ENCODE measurements around the gene SNURF. TPM values are rescaled to one million over a fixed set of nuclear protein-coding genes. Genes with fewer than 3 reads are reported as not detected.

SNURF gene
- total and polyA plus RNA-seq, 2 donors (not counting 1 experiment from before 2014, with no cell fraction given), result 9.6 to 33.1 TPM

DNA sequence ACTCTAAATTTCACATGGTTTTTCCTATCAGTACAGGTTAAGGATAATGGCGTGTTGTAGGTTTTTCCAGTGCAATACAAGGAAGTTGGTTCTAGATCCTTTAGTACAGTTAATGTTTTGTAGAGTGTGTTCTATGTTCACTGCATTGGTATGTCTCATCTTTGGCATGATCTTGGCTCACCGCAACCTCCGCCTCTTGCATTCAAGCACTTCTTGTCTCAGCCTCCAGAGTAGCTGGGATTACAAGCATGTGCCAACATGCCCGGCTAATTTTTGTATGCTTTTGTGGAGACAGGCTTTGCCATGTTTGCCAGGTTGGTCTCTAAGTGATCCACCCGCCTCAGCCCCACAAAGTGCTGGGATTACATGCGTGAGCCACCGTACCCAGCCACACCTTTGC, 30.4 kb downstream of the SNURF start:
- CTCF ChIA-PET, result no interaction called here
- no peaks in the 10 kb centered on the region for H3K4me1 Mint-ChIP-seq
- H3K9ac ChIP-seq (ENCODE audit: low read length), result no peak overlapping the region
- intact Hi-C loops (cut with micrococcal nuclease), result no loop called here
- no peak overlapping the region for H3K4me3 ChIP-seq (ENCODE audit: control extremely low read depth in 1 of 5, extremely low read depth in 1 of 5, insufficient read depth in 1 of 5, low read depth in 2 of 5, low read length in 4 of 5)
- H3K27me3 ChIP-seq (replicated peaks in 1 of 4; ENCODE audit: control extremely low read depth in 1 of 4, control insufficient read depth in 3 of 4, insufficient read depth in 4 of 4, low read length in 3 of 4), result no peaks in the 10 kb centered on the region
- no peaks in the 10 kb centered on the region for H3K27me3 Mint-ChIP-seq
- 100% methylated on average over 3 of the region's 7 CpGs for WGBS (ENCODE audit: insufficient coverage)
- DNase-seq, result no peak
- H3K79me2 ChIP-seq (ENCODE audit: control insufficient read depth, insufficient read depth, low read length), result peaks cover 2% of the 10 kb centered on the region
- no peak overlapping the region for H3K4me2 ChIP-seq (replicated peaks; ENCODE audit: low read depth, low read length, poor library complexity, severe bottlenecking)
- POLR2A ChIA-PET, result no interaction called here
- no peak overlapping the region for H3K4me3 Mint-ChIP-seq
- H4K20me1 ChIP-seq (ENCODE audit: control insufficient read depth, insufficient read depth, low read length, poor library complexity, severe bottlenecking), result no peaks in the 10 kb centered on the region
- H3K9me3 Mint-ChIP-seq (ENCODE audit: insufficient read depth), result peaks cover 9% of the 10 kb centered on the region
- no peak overlapping the region for H3K27ac Mint-ChIP-seq
- TF ChIP-seq, protein P1, sequence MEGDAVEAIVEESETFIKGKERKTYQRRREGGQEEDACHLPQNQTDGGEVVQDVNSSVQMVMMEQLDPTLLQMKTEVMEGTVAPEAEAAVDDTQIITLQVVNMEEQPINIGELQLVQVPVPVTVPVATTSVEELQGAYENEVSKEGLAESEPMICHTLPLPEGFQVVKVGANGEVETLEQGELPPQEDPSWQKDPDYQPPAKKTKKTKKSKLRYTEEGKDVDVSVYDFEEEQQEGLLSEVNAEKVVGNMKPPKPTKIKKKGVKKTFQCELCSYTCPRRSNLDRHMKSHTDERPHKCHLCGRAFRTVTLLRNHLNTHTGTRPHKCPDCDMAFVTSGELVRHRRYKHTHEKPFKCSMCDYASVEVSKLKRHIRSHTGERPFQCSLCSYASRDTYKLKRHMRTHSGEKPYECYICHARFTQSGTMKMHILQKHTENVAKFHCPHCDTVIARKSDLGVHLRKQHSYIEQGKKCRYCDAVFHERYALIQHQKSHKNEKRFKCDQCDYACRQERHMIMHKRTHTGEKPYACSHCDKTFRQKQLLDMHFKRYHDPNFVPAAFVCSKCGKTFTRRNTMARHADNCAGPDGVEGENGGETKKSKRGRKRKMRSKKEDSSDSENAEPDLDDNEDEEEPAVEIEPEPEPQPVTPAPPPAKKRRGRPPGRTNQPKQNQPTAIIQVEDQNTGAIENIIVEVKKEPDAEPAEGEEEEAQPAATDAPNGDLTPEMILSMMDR (IDR thresholded peaks at IDR 0.05), result no peak
- TF ChIP-seq EZH2 (IDR thresholded peaks at IDR 0.05; ENCODE audit: borderline replicate concordance, insufficient read depth, low read depth, low read length, poor library complexity, severe bottlenecking), result no peak
- no peak for ATAC-seq (ENCODE audit: low read depth)
- H3K4me1 ChIP-seq (ENCODE audit: control insufficient read depth in 2 of 2, insufficient read depth in 2 of 2, low read length in 2 of 2), result no peaks in the 10 kb centered on the region
- H3K36me3 ChIP-seq (replicated peaks in 1 of 2; ENCODE audit: control extremely low read depth in 1 of 2, control insufficient read depth in 1 of 2, extremely low read depth in 1 of 2, insufficient read depth in 2 of 2, low read length in 1 of 2), result peaks cover 3 to 45% of the 10 kb centered on the region in 2 experiments
- H3K27ac ChIP-seq (ENCODE audit: low read length in 2 of 2), result no peak overlapping the region
- H2AFZ ChIP-seq (ENCODE audit: insufficient read depth, low read depth, low read length, poor library complexity, severe bottlenecking), result no peak overlapping the region
- peaks cover 14 to 26% (median 14%) of the 10 kb centered on the region in 3 donors for H3K9me3 ChIP-seq (ENCODE audit: control extremely low read depth in 1 of 3, control insufficient read depth in 2 of 3, insufficient read depth in 1 of 3, low read length in 2 of 3)

DNA sequence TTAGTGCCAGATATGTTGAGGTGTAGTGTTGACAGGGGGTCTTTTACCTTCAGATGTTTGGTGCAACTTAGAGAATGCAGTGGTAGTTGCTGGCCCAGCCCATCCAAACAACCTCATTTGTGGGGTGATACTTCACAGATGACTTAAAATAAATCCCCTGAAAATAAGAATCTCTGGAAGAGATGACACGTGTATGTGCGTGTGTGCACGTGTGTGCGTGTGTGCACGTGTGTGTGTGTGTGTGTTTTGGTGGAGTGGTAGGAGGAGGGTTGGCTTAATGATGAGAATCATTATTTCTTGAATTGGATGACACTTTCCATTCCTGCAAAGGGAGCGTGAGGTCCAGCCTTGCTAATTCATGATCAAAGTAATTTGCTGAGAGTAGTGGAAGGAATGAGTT, 31.9 kb downstream of the SNURF start:
- Histone ChIP-seq H3K4me1 (ENCODE audit: control insufficient read depth in 2 of 2, insufficient read depth in 2 of 2, low read length in 2 of 2) (no peaks in the 10 kb centered on the region), H3K9me3 (ENCODE audit: control extremely low read depth in 1 of 3, control insufficient read depth in 2 of 3, insufficient read depth in 1 of 3, low read length in 2 of 3) (peaks cover 15 to 19% (median 18%) of the 10 kb centered on the region in 3 donors), H3K79me2 (ENCODE audit: control insufficient read depth, insufficient read depth, low read length) (peaks cover 2% of the 10 kb centered on the region), H3K27me3 (replicated peaks in 1 of 4; ENCODE audit: control extremely low read depth in 1 of 4, control insufficient read depth in 3 of 4, insufficient read depth in 4 of 4, low read length in 3 of 4) (no peaks in the 10 kb centered on the region), H3K36me3 (replicated peaks in 1 of 2; ENCODE audit: control extremely low read depth in 1 of 2, control insufficient read depth in 1 of 2, extremely low read depth in 1 of 2, insufficient read depth in 2 of 2, low read length in 1 of 2) (peaks cover 3 to 42% of the 10 kb centered on the region in 2 experiments), H3K27ac (ENCODE audit: low read length in 2 of 2) (no peak overlapping the region), H4K20me1 (ENCODE audit: control insufficient read depth, insufficient read depth, low read length, poor library complexity, severe bottlenecking) (no peaks in the 10 kb centered on the region), H2AFZ (ENCODE audit: insufficient read depth, low read depth, low read length, poor library complexity, severe bottlenecking) (no peak overlapping the region), H3K4me2 (replicated peaks; ENCODE audit: low read depth, low read length, poor library complexity, severe bottlenecking) (no peak overlapping the region), H3K9ac (ENCODE audit: low read length) (no peak overlapping the region), H3K4me3 (ENCODE audit: control extremely low read depth in 1 of 5, extremely low read depth in 1 of 5, insufficient read depth in 1 of 5, low read depth in 2 of 5, low read length in 4 of 5) (no peak overlapping the region)
- no peak for TF ChIP-seq EZH2 (IDR thresholded peaks at IDR 0.05; ENCODE audit: borderline replicate concordance, insufficient read depth, low read depth, low read length, poor library complexity, severe bottlenecking)
- TF ChIP-seq, protein P1 (IDR thresholded peaks at IDR 0.05), result no peak
- 98% methylated on average over 6 of the region's 6 CpGs for WGBS (ENCODE audit: insufficient coverage)
- no peak for DNase-seq
- Mint-ChIP-seq H3K27me3 (no peaks in the 10 kb centered on the region), H3K27ac (no peak overlapping the region), H3K4me3 (no peak overlapping the region), H3K9me3 (ENCODE audit: insufficient read depth) (peaks cover 13% of the 10 kb centered on the region), H3K4me1 (no peaks in the 10 kb centered on the region)
- intact Hi-C loops (cut with micrococcal nuclease), result no loop called here
- no peak for ATAC-seq (ENCODE audit: low read depth)
- CTCF ChIA-PET, result no interaction called here
- POLR2A ChIA-PET, result no interaction called here

Small RNAs within 50 kb of the gene (small RNA-seq; reads per million reads assigned to genes)
- gene AC090602.1 (ENCODE audit: insufficient read length, low read depth, low replicate concordance) (not detected), gene AC124312.4 (ENCODE audit: insufficient read length, low read depth, low replicate concordance) (not detected), gene AC124312.5 (ENCODE audit: insufficient read length, low read depth, low replicate concordance) (not detected)

Other genes starting within 250 kb of the SNURF start
- 83.6 and 87.5 TPM in 2 replicates for gene SNRPN, start within 50 bp of the SNURF start, total RNA-seq
- 118 and 119 TPM in 2 replicates for gene SNRPN, start within 50 bp of the SNURF start, polyA plus RNA-seq